NCI-H128 (cell line): ENCODE measurements around the gene CBX6.
A peak's percentile ranks its signal among the peaks of the same experiment; 100 is the strongest.
"Not testable (repeated sequence)": the region's sequence is repeated elsewhere in the genome, so short reads cannot be mapped to it uniquely, and the experiment has no call there.

ENCODE experiments used
- DNase-seq: peaks from one replicate; lab custom pipeline; 2025; ENCODE audit not compliant: unreplicated experiment; lab: John Stamatoyannopoulos, UW

CBX6 gene

GRCh38 chr22:38872172-38872830 is at the start of gene CBX6:
TSS of gene CBX6 (minus strand) at chr22:38872216. CDS start at chr22:38872190, 26 bp downstream.
- DNase-seq = peak; percentile 73

- DNase-seq = no peak
Observed at GRCh38 chr22:38921806-38922205, 49.8 kb upstream of the CBX6 start.

- DNase-seq = no peak
Observed at GRCh38 chr22:38921120-38921519, 49.1 kb upstream of the CBX6 start.

DNA sequence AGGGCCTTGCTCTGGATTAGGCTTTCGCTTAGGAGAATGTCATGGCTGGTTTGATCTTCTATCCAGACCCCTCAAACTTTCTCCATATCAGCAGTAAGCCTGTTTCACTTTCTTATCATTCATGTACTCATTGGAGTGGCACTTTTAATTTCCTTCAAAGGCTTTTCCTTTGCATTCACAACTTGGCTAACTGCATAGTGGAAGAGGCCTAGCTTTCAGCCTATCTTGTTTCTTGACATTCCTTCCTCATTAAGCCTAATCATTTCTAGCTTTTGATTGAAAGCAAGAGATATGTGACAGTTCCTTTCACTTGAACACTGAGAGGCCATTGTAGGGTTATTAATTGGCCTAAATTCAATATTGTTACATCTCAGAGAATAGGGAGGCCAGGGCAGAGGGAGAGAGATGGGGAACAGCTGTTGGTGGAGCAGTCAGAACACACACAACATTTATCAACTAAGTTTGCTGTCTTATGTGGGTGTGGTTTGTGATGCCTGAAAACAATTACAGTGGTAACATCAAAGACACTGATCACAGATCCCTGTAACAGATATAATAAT is 47.7 kb upstream of the CBX6 start:
- no peak for DNase-seq

GRCh38 chr22:38911434-38911833 is 39.4 kb upstream of the CBX6 start:
- no peak for DNase-seq

DNA sequence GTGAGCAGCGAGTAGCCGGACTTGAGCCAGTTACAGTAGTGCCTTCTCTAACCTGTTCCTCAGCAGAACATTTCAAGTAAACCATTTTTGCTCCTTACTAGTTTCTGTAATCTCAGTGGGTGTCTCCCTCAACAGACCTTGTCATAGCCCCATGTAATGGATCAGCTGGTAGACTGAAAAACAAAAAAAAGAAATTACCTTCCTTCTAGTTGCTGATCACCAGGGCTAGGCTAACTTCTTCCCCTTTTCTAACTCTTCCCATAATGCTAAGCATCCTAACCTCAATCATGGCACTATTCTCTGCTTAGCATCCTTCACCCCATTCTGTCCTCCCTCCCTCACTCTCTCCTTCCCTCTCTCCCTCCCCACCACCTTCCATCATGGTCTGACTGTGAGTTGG is 35.8 kb upstream of the CBX6 start:
- no peak for DNase-seq

- DNase-seq = no peak
Observed at GRCh38 chr22:38906052-38906451, 34.0 kb upstream of the CBX6 start.

GRCh38 chr22:38904052-38904617 is 32.1 kb upstream of the CBX6 start:
- not testable (repeated sequence) for DNase-seq

GRCh38 chr22:38901111-38901641 is 29.2 kb upstream of the CBX6 start:
- no peak for DNase-seq

DNA sequence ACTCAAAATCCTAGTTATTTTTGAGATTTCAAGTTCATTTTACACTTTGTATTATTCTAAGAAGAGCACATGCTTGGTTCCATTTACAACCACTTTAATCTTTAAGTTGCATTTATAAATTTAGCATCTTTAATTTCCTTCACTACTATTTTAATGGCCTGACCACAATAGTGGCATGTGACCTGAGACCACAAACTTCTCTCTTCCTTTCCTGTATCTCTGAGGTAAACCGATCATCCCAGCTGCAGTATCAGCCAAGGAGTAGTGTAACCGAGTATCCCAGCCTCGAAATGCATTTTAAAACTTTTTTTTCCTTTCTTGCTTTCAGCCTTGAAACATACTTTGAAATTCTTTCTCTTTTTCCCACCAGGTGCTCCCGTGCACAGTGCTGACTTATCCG is 28.7 kb upstream of the CBX6 start:
- DNase-seq = no peak

GRCh38 chr22:38891256-38891655 is 19.2 kb upstream of the CBX6 start:
- DNase-seq = no peak

GRCh38 chr22:38890377-38890776 is 18.4 kb upstream of the CBX6 start:
- no peak for DNase-seq

DNA sequence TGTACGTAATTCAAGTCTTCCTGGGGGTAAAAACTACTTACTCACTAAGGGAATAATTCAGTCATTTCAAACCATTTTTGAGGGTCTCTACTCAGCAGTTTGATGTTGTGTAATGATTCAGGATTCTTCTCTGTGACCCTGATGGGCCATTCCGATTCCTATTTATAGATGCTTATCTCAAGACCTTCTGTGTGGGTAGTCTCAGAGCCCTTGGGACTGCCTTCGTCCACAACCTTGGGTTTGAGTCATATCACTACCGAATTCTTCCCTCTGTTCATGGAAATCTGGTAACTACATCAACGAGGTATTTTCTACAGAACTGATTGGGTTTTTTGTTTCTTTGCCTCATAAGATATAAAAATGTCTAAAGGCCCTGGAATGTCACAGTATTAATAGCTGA is 14.3 kb upstream of the CBX6 start:
- DNase-seq = no peak

DNA sequence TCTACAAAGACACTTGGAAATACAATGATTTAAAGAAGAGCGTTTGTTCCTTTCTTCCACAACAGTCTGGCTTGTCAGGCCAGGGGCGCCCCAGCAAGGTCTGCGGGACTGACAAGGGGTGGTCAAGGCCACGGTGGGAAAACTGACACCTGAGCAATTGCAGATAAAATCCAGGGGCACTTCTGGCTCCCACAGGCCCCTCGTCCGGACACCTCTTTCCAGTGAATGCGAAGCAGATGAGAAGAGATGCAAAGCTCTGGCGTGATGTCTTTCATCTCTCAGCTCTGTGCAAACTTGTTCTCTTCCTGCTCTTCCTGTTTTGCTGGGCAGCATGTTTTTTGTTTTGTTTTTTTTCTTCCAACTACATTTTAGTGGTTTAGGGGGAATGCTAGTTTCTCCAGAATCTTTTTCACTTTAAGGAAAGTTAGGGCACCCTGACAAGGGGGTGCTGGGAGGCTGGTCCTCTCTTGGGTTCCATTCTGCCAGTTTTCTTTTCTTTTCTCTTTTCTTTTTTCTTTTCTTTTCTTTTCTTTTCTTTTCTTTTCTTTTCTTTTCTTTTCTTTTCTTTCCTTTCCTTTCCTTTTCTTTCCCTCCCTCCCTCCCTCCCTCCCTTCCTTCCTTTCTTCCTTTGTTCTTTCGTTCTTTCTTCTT is 11.1 kb upstream of the CBX6 start:
- no peak for DNase-seq

- DNase-seq = no peak
Observed at GRCh38 chr22:38881997-38882879, 10.2 kb upstream of the CBX6 start.

DNA sequence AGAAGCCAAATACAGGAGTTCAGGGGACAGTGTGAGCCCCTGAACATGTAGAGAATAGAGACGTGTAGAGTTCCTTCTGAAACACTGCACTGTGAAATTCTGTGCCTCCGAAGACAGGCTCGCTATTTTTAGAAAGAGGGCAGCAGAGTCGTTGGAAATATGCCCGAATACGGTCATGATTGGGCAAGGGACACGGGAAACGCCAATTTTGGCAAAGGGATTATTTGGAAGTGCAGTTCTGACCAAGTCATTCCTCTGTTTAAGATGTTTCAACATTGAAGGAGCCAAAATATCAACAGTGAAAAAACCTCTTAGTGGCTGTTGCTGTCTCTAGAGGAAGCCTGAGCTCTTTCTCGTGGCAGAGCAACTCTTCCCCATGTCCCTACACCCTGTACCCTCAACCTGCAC is 9.5 kb upstream of the CBX6 start:
- no peak for DNase-seq

- DNase-seq = no peak
Observed at GRCh38 chr22:38879961-38880360, 7.9 kb upstream of the CBX6 start.

- no peak for DNase-seq
Observed at GRCh38 chr22:38879108-38879729, 7.2 kb upstream of the CBX6 start.

GRCh38 chr22:38878001-38878400 is 6.0 kb upstream of the CBX6 start:
- DNase-seq = no peak

GRCh38 chr22:38874529-38875222 is 2.7 kb upstream of the CBX6 start:
- no peak for DNase-seq
